Fibroblast of peridontal ligament (primary cell): ENCODE measurements around the gene PTMA.

ENCODE experiments used
- DNase-seq: peaks from one replicate; pipeline ENCODE4 v3.0.0-alpha.2; 2010; ENCODE audit errors: extremely low read depth

The PTMA gene

DNA sequence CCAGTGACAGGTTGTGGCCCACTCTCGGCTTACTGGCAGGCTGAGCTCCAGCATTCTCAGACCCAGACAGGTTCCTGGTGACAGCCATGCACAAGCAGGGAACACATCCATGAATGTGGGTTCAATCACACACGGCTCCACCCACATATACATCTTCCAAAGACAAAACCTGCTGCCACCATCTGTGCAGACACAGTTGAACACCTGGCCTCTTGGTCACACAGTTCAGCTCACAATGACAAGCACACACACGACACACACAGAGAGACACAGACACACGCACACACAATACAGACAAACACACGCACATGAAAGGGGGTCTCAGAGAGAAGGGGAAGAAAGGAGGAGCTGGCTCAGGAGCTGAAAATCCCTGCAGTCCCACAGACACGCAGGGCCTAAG lies 32.1 kb upstream of the PTMA start:
- no peak for DNase-seq

DNA sequence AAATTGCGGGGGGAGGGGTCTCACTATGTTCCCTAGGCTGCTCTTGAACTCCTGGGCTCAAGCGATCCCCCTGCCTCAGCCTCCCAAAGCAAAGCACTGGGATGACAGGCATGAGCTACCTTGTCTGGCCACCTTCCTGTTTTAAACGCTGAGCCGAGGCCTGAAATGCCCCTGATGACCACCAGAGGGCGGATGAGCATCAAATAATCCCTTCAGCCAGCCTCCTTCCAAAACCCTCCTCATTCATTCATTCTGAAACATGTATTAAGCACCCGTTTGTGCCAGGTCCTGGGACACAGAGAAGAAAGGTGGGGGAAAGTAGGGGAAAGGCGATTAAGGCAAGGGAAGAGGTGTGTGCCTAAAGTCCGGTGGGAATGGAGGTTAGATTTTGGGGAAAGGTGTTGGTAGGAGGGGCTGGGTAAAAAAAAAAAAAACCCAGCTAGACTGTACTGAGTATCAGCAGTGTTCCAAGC lies 30.7 kb upstream of the PTMA start:
- DNase-seq, result peak; percentile 87

DNA sequence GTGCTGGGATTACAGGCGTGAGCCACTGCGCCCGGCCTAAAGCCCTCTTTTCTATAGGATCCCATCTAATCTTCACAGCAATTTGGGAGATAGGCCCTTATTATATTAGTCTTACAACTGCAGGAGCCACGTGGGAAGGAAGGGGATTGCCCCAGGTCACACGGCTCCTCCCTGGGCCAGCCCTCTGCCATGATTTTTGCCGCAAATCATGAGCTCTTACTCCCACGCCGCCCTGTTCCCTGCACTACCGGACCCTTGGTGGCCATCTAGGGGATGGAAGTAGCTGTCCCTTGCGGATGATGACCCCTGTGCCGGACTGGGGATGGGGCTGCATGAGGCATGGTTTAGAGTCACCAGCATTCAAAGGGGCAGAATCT lies 28.4 kb upstream of the PTMA start:
- no peak for DNase-seq

DNA sequence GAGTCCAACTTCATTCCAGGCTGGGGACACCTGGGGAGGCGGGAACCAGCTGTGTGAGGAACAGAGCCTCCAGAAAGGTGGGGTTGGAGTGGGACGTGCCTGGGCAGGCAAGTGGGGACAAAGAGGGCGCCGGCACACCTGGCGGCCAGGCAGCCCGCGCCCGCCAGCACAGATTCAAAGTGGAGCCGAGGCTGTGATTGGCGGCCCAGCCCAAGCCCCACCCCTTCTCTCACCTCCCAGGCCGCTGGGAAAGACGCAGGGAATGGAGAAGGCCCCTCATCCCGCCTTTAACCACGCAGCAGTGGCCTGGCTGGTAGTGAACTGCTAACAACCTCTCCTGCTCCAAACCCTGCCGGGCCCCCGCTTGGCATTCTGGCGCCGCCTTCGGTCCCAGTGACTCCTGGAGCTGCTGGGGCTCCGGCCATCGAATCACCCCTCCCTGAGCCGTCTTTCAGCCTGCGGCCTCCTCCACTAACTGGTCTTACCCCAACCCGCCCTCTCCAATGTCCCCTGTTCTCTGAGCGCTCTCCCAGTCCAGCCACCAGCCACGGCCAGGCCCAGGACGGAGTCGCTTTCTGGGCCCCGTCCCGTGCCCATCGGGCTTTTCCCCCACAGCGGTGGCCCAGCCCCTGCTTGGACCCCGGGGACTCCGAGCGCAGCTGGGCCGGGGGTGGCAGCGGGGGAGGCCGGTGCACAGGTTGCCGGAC lies 27.9 kb upstream of the PTMA start:
- no peak for DNase-seq

DNA sequence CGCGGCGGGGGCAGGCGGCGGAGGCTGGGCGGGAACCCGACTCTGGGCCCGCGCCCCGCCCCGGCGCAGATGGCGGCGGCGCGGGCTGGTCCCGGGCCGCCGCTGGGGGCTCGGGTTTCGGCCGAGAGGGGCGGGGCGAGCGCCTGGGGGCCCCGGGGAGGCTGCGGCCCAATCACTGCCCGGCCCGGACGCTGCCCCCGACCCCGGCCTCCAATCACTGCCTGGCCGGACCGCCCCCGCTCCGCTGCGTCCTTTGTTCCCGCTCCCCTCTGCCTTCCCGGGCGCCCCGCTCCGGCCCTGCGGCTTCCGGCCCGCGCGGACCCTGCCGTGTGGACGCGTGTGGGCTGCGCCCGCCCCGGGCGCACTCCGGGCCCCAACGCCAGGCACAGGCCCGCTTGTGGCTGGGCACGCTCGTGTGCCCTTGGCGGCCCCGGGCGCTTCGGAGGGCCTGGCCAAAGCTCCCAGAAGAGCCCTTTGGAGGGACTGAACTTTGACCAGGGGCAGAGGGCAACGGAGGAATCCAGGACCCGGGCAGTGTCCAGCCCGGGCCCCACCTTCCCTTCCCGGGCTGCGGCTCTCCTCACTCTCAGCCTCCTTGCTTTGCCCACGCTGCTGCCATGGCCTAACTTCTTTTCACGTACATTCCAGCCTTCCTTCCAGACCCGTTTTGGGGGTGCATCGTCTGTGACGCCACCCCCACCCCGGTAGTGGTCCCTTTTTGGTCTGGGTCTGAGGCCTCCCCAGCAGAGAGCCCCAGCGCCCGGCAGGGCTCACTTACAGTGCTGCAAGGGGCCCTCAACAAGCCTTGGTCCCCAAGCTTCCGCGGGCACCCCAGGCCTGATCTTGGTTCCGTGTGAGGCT lies 27.1 kb upstream of the PTMA start:
- DNase-seq, result peak; percentile 68

DNA sequence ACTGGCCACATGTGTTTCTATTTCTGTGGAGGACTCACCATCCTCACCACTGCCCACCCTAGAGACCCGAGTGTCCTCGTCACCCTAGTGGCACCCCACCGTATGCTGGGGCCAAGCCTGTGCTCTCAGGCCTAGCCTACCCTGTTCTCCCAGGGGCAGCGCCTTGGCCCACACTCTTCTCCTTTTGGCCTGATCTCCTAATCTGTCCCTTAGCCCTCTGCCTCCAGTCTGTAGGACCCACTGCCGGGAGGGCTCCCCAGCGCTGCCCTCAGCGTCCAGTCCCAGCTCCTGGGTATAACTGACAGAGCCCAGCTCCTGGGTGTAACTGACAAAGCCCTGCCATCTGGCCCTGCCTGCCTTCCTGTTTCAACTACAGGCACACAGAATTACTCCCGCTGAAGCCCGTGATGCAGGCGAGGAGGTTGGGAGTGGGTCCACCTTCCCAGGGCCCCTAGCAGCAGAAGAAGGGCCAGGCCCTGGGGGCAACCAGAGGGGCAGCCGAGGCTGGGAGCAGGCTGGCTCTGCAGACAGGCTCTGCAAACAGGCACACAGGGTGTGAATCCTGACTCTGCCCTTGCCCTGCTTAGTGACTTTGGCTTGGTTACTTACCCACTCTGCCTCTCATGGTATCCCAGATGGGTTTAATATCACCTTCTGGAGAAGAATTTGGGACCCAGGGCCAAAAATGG lies 25.6 kb upstream of the PTMA start:
- no peak for DNase-seq

DNA sequence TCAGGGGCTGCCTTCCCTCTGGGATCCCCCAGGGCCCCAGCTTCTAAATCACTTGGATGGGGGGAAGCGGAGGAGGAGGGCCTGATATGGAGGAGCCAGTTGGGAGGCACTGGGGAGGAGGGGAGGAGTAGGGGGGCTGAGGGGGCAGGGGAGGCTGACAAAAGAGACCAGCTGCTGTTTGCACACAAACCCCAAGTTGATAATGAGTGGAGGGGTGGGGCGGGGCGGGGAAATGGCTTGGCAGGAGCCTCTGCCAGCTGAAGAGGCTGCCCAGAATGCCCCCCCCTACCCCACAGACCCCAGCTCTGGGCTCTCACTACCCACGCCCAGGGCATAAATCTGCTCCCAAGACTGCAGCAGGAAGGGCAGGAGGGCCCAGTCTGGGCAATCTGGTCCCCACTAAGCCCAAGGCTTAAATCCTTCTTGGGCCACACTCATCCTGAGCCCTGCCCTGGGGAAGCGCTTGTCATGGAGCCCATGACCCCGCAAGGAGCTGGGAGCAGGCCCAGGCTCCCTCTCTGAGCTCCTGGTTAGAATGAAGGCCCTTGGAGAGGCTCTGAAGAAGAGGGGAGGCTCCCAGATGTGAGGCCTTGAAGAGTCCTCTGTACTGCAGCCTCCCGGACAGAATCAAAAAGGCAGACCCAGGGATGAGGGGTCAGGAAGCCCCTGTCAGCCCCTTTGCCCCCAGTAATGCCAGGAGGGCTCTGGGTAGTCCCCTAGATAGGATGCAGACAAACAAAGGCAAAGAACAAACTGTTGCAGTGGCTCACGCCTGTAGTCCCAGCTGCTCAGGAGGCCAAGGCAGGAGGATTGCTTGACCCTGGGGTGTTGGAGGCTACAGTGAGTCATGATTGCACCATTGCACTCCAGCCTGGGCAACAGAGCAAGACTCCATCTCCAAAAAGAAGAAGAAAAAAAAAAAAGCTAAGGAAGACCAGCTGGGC lies 24.8 kb upstream of the PTMA start:
- no peak for DNase-seq

DNA sequence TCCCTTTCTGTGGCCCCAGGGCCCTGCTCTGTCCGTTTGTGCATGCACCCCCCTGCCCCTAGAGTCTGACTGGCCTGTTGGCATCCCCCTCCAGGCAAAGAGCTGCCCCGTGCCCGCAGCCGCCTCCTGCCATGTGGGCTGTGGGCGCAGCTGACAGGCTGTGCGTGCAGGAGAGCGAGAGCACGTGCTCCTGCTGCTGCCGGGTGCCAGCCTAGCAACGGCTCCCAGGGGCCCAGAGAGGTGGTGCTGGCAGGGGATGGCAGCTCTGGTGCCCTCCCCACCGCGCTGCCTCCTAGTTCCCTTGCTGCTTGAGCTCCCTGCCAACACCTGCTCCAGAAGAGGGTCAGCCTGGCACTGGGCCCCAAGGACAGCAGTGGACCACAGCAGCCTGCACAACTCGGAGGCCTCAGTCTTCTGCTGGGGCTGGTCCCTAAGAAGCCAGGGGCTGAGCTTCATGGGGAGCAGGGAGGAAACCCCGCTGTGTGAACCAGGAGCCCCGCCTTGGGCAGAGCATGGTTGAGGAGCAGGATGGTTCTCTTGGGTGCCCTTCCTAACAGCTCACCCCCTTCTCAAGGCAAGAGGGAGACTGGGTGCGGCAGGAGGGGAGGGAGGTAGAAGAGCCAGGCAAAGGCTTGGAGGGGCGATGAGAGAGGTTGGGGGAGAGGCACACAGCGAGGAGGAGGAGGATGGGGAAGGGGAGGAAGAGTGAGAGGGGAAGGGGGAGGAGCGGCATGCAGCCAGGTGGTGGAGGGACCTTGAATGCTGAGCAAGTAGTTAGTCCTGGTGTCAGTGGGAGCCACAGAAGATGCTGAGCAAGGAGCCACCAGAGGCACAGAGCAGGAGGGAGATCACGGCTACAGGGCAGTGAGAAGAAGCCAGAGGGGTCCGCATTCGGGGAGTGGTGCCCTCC lies 23.8 kb upstream of the PTMA start:
- no peak for DNase-seq

DNA sequence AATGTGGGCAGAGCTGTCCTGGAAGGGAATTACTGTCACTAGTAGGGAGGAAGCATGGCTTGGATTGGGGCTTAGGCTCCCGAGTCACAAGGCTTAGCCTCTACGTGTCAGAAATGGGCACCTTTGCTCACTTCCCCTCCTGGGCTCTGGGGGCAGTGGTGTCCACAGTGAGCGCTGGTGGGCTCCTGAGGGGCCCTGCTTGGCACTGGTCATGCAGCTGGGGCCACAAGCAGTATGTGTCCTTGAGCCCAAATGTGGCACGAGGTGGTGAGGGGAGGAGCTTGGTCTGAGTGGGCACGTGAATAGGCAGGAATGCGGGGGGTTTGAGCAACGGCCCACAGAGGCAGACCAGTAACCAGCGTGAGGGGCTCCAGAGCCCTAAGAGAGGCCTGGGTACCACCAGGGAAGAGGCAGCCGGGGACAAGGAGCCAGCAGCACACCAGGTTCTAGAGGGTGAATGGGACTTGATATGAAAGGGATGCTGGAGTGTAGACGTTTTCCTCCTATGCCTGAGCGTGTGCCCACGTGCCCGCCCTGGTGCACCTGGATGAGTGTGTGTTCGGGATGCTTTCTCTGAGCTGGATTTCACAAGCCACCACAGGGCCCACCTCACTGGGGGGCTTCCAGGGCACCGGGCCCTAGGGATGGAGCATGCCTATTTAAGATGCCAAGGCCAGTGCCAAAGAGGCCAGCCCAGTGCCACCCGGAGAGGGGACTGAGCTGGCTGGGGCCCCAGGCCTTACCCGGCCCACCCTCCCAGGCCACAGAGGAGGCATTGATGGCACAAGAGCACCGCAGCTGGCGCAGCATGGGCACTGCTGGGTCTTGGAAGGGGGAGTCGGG lies 22.8 kb upstream of the PTMA start:
- DNase-seq, result no peak

DNA sequence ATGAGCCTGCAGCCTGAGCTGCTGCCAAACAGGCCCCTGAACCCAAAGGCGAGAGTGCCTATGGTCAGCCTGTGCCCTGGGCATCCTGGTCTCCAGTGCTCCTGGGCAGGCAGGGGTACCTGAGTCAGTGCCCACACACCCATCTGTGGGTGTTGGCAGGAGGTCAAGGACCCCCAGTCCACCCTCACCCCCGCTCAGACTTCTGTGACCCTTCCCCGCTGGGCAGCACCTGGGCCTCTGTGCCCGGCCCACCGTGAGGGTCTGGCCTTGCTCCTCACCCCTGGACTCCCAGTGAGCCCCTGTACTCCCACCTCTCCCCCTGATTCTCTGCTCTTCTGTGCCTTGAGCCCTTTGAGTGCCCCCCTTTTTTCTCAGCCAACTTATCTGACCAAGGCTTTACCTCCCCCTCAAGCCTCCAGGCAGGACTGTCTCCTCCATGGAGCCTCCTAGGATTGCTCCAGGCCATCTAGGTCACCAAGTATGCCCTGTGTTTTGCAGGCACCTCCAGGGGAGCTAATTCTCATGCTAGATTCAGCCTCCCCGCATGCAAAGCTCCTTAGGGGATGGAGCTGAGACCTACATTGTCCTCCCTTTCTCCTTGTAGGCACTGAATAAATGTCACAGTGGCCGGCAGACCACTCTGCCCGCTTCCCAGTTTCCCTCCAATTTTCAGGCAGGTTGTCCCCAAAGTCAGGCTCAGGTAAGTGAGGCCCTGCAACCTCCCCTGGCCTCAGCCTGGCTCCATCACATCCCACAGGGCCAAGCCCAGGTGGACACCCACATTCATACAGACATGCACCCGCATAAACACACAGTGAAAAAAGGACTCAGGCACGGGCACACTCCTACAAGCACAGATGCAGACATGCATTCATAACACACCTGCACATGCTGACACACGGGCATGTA lies 21.9 kb upstream of the PTMA start:
- no peak for DNase-seq

DNA sequence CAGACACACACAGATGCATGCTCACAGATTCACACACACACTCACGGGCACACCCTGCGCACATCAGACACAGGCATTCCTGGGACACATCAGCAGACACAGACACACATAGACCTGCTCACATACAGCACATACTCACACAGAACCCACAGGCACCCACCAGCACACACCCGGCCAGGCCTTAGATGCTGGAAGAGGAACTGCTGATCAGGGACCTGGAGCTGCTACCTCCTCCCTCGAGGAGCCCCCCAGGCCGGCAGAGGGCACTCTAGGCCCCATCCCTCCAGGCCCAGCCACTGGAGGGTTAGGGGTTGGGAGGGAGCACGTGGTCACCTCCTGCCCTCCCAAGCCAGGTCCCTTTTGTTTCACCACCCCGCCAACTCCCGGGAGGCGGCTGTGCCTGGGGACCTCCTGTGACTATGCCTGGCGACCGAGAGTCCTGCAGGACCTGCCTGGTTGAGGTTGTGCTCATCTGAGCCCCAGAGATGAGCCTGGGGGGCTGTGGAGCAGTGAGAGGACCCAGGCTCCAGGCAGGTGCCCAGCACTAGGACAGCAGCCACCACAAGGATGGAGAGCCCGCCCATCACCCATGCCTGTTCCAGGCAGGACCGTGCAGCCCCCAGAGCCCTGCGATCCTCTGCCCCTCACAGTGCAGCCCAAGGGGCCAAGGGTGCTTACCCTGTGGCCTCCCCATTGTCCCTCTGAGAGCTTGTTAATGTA lies 21.0 kb upstream of the PTMA start:
- peak; percentile 18 for DNase-seq

DNA sequence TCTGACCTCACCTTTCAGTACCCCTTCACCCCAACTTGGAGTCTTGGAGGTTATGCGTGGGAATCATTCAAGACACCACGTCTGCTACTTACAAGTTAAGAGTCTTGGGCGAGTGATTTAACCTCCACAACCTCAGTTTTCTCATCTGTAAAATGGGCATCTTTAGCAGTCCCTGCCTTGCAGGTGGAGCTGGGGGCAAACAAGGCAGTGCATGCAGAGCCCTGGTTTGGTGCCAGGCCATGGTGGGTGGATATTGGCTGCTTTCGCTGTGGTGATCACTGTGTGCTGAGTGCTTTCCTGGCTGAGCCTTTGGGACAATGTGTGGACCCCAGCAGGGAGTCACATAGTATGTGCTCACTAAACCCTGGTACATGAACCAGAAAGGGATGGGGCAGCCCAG lies 20.4 kb upstream of the PTMA start:
- DNase-seq, result no peak

DNA sequence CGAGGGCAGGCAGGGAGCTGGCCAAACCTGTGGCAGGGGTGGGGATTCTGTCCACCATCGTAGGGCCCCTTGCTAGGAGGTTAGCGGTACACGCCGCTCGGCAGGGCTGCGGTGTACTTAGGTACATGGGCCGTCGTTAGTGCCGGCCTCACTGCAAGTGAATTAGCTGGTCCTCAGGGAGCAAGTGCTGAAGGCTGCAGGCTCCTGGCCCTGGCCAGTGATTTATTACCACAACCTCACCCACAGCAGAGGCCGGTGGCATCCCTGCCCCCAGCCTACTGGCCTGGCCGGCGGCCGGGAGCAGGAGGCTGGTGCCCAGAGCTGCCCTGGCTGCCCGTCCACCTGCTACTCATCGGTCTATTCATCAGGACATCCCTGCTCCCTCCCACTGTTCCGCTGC lies 19.6 kb upstream of the PTMA start:
- DNase-seq, result no peak

DNA sequence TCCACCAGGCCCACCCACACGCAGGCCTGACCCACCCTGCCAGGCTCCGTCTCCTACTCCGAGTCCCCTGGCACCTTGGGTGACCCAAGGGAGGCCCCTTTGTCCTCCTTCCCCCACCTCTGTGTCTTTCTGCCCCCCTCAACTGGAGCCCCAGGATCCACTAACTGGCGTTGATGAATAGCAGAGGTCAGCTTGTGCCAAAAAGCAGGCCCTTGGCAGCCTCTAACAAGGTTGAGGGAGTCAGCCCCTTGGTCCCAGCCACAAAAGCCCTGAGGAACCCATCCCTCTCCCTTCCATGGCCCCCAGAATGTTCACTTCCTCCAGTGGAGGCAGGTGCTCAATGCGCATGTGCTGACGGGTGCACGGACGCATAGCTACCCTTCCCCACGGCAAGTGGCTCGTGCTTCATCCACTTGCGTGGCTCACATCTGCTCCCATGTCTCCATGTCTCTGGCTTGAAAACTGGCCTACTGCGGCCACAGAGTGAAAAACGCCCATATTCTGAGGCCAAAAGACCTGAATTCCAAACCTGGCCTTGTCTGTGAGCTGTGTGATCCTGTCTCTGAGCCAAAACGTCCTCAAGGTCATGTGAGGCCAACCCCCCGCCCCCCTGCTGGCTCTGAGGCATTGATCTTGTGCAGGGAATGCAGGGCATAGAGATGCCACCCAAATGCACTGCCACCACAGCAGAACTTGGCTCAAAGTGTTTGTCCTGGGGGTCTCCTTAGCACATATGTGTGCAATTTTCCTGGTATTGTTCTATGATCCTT lies 19.0 kb upstream of the PTMA start:
- DNase-seq, result no peak

DNA sequence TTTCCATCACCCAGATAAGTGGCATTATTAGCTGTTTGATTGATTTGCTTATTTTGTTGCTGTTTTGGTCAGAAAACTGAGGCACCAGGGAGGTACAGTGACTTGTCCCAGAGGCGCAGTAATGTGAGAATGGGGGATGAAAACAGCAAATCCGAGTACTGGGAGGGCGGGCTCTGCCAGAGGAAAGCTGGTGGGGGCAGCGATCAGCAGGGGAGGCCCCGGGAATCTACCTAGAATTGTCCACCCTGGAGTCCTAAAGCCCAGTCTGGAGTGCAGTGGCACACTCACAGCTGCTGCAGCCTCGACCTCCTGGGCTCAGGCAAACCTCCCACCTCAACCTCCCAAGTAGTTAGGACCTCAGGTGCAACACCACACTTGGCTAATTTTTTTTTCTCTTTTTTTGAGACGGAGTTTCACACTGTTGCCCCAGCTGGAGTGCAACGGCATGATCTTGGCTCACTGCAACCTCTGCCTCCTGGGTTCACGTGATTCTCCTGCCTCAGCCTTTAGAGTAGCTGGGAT lies 17.0 kb upstream of the PTMA start:
- no peak for DNase-seq

DNA sequence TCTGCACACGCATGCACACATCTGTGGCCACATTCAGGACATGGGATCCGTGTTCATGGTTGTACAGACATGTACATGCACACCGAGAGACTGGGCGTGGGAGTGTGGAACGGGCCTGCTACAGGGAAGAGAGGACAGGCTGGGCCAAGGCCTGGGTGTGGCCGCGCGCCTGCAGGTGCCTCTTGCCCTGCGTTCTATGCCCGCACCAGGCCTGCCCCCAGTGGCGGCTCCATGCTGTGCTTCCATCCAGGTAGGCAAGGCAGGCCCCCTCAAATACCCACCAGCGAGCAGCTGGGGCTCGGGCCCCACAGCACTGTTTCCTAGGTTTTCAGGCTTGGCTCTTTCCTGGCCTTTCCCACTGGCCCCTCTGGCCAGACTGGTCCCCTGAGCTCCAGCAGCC lies 15.5 kb upstream of the PTMA start:
- no peak for DNase-seq

DNA sequence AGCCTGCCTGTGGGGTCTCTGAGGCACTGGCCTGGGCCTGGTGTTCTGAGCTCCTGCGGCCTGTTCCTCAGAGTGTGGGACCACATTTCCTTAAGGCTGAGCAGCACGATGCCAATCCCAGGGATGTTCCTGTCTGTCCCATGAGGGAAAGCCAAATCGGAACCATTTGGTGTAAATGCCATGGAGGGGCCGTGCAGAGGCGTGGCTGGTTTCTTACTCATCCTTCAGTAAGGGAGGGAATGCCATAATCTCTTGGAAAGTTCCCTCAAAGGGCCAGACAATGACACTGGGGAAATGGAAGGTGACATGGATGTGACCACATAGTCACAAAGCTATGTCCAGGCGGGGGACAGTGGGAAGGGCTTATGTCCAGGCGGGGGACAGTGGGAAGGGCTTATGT lies 14.4 kb upstream of the PTMA start:
- no peak for DNase-seq
